NCI-H524 (cell line): ENCODE results near the gene SENP3.

Source experiments
- DNase-seq, 2 experiments: peaks; one replicate each; lab custom pipeline; 2025; lab: John Stamatoyannopoulos, UW

SENP3 gene

GRCh38 chr17:7577327-7578199, 15.8 kb downstream of the SENP3 start:
- no peak for DNase-seq

- peak in 1 of 2 experiments; percentile 13 for DNase-seq
Measured at GRCh38 chr17:7579001-7579833, 17.5 kb downstream of the SENP3 start, which contains the start of gene CD68. CD68 (plus strand) TSS chr17:7579638; CDS start chr17:7579678, 40 bp downstream.

- DNase-seq = no peak
Measured at GRCh38 chr17:7579834-7580603, 18.3 kb downstream of the SENP3 start.

DNA sequence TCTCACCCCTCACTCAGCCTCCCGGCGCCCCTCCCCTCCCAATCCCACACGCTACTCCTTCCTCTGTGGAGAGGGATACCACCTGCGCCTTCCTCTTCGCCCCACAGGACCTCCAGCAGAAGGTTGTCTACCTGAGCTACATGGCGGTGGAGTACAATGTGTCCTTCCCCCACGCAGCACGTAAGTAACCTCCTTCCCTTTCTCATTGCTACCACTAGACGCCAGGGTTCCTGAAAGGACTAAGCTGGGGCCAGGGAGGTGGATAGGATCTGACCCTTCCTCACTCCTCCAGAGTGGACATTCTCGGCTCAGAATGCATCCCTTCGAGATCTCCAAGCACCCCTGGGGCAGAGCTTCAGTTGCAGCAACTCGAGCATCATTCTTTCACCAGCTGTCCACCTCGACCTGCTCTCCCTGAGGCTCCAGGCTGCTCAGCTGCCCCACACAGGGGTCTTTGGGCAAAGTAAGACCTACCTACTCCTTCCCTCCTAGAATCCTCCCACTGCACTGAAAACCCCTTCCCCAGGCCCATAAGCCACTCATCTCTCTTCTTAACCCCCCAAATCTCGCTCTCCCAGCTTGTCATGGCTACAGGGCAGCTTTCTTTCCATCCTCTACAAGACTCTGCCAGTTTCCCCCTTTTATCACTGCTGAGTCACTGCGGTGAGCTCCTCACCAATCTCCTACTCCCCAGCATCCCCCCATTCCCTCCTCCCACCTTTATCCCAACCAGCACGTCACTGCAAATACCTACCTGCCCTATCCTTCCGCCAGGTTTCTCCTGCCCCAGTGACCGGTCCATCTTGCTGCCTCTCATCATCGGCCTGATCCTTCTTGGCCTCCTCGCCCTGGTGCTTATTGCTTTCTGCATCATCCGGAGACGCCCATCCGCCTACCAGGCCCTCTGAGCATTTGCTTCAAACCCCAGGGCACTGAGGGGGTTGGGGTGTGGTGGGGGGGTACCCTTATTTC, 19.2 kb downstream of the SENP3 start:
- DNase-seq = no peak

- no peak for DNase-seq
Measured at GRCh38 chr17:7582396-7583252, 20.9 kb downstream of the SENP3 start.

- DNase-seq = peak; percentile 74 to 83
Measured at GRCh38 chr17:7583253-7584109, 21.8 kb downstream of the SENP3 start, which contains the start of gene MPDU1. MPDU1 (plus strand) TSS chr17:7583852; CDS start chr17:7583863, 11 bp downstream.

DNA sequence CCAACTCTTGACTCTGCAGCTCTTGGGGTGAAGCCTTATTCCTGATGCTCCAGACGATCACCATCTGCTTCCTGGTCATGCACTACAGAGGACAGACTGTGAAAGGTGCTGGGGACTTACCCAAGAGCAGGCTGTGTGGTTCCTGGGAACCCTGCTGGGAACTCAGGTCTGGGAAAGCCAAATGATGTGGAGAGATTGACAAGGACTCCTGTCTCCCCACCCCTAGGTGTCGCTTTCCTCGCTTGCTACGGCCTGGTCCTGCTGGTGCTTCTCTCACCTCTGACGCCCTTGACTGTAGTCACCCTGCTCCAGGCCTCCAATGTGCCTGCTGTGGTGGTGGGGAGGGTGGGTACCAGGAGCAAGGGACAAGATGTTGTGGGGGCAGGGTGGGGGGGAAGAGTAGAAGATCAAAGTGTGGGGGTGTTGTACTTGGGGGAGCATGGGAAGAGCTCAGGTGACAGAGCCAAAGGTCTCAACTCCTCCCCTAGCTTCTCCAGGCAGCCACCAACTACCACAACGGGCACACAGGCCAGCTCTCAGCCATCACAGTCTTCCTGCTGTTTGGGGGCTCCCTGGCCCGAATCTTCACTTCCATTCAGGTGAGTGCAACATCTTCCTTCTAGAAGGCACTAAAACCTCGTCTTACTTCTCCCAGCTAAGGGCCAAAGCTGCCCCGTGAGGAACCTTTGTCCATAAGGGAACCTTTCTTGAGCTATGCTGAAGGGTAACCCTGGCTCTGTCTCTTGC, 25.1 kb downstream of the SENP3 start:
- DNase-seq = no peak

GRCh38 chr17:7587420-7588151, 25.9 kb downstream of the SENP3 start:
- no peak for DNase-seq

DNA sequence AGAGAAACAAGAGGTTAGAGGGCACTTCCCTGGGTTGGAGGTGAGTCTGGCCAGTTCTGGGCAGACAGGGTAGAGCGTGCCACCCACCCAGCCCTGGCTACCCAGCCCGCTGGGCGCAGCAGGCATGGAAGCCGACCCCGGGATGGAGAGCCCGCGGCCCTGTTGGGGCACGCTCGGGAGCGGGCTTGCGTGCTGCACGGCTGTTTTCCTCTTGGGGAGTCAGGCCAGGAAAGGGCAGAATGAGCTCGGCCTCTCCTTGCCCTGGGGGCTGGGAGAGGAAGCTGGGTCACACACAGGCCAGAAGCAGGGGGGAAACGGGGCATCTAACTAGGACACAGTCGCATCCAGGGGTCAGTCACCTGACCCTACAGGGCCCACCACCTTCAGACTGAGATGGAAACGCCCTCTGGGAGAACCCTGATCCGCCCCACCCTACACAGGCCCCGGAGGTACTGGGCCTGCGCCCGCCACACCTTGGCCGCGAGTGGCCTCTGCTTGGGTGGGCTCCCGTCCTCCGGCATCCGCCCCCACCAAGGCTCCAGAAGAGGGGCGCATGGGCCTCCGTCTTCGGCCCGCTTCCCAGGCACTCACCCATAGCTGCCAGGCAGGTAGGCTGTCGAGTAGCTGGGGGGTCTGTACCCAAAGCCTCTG, 27.0 kb downstream of the SENP3 start:
- DNase-seq = no peak

DNA sequence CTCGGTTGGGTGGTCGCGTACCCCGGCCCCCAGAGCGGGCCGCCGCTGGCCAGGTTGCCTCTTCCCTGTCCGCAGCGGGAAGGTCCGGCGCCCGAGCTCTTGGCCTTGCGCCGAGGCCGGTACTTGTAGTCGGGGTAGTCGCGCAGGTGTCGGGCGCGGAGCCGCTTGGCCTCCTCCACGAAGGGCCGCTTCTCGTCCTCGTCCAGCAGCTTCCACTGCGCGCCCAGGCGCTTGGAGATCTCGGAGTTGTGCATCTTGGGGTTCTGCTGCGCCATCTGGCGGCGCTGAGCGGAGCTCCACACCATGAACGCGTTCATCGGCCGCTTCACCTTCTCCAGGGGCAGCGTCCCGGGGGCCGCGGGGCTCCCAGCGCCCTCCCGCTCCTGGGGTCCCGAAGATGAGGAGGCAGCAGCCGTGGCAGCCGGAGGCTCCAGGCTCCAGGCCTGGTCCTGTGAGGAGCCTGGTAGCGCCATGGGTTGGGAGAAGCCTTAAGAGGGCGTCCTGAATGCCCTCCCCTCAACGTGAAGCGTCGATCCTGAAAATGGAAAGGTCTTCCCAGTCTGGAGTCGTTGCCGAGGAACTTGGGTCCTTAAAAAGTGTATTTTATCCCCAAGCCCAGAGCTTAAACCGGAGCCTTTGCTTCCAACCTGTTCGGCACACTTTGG, 27.6 kb downstream of the SENP3 start:
- peak in 1 of 2 experiments; percentile 65 for DNase-seq

DNA sequence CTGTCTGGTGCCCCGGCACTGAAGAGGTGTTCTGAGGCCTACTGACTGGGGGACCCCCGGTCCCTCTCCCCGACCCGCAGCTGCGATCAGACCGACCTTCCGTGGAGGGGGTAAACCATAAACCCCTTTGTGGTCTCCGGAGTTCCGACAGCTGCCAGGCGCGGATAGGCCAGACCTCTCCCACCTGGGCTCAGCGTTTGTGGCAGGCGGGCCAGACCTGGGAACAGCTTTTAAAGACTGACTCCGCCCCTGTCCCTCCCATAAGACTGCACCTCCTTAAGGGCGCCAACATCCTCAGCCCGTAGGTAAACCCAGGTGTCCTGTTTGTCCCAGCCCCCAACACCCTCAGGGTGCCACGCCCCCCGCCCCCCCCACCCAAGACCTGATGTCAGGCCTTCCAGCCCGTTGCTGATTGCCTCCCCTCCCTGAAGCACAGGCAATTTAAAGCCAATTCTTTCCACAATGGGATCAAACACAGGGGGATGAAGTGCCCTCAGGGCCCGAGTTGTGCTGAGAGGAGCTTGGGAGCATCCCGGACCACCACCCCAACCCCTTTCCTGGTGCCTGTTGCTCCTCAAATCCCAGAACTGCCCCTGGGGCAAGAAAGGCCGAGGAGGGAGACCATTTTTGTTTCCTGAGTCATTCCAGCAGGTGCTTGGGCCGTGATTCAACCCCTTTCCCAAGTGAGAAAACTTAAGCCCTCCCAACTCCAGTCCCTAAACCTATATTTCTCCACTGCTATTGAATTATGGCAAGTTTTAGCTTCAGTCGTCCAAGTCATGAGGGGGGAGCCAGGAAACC, 28.4 kb downstream of the SENP3 start, which contains the start of gene SOX15:
Gene SOX15 (minus strand): TSS at position 204 of the 801 bp plus-strand sequence. CDS start 418 bp downstream, outside the sequence.
- no peak for DNase-seq

DNA sequence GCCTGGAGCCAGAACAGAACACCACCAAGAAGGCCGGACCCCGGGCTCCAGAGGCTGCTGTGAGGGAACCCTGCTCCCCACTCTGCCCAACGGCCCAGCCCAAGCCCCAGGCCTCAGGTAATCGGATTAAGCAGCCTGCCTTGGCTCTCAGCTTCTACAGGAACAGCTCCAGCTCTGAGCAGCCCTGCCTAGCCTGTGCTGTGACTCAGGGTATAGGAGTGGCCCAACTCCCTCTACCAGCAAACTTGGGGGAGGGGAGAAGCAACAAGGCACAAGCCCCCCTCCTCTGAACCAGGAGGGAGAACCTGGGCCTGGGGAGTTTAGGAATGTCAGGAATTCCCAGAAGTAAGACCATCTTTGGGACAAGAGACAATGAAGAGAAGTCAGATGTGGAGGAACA, 29.0 kb downstream of the SENP3 start:
- no peak for DNase-seq

- no peak for DNase-seq
Measured at GRCh38 chr17:7591596-7591995, 29.9 kb downstream of the SENP3 start.

GRCh38 chr17:7592422-7593021, 30.8 kb downstream of the SENP3 start:
- DNase-seq = no peak

DNA sequence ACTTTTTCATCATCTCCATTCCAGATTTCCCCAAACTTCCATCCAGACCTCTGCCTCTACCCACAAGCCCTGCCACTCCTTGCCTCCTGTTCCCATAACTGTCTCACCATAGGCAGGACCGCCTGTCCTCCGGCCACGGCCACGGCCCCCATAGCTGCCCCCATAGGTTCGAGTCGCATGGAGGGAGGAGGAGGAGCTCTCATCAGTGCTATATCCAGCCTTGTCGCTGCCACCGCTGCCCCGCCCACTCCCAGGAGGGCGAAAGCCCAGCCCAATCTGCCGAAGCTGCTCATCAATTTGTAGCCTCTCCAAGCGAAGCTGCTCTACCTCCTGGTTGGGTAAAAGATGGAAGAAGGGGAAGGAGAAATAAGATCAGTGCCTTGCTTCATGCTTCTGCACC, 31.6 kb downstream of the SENP3 start:
- no peak for DNase-seq
